Colonic mucosa (tissue), 4 donors: ENCODE results near the gene JAKMIP1. TPM values are rescaled to one million over a fixed set of nuclear protein-coding genes. Genes with fewer than 3 reads are reported as not detected.

Experiments
- DNase-seq: peaks from one replicate; pipeline ENCODE4 v3.0.0-alpha.2; 2020
- H3K27ac ChIP-seq: fragments of 200-600 bp; one replicate; pipeline ENCODE4 v1.8.0; 2021
- H3K27me3 ChIP-seq: fragments of 200-600 bp; one replicate; pipeline ENCODE4 v1.8.0; 2021
- H3K36me3 ChIP-seq: fragments of 200-600 bp; one replicate; pipeline ENCODE4 v1.8.0; 2021
- H3K4me1 ChIP-seq: fragments of 200-600 bp; one replicate; pipeline ENCODE4 v1.8.0; 2021; ENCODE audit warnings: mild to moderate bottlenecking
- H3K4me3 ChIP-seq: fragments of 200-600 bp; one replicate; pipeline ENCODE4 v1.8.0; 2021
- H3K9ac ChIP-seq, 2 donors: one replicate each; pipeline ENCODE4 v1.7.0; 2013; ENCODE audit warnings: control low read depth in 2 of 2, low read depth in 2 of 2, low read length in 2 of 2
- H3K9me3 ChIP-seq: fragments of 200-600 bp; one replicate; pipeline ENCODE4 v1.8.0; 2021
- intact Hi-C: fragments of 100-400 bp; cut with DNase I; formaldehyde crosslinking; loops from one replicate; pipeline ENCODE4 v1.14.1; 2022
- total RNA-seq, 2 donors: library from RNA; stranded (reverse); fragmentation: NEBNext Ultra II Directional in 1 of 2; extraction: Animal tissue kit (Norgen Biotek cat#: 25700) in 1 of 2; gene quantifications; one replicate each; pipeline ENCODE4 v1.2.1, GENCODE V29; 2021
- TF ChIP-seq, protein P1 (sequence below): fragments of 200-600 bp; IDR thresholded peaks from one replicate; pipeline ENCODE4 v1.8.0; 2022; ENCODE audit warnings: antibody characterized with exemption, mild to moderate bottlenecking
- donor health status: healthy.
- donor health status: DM: no; HTN: no; CAD: no.
- donor health status: DM: no; HTN: no; CAD: no.

JAKMIP1 gene
- total RNA-seq, 2 donors from 2014 or later: 0.19 to 0.42 TPM

GRCh38 chr4:6182376-6183280 lies 17.7 kb downstream of the JAKMIP1 start:
- no peaks in the 10 kb centered on the region for H3K9me3 ChIP-seq
- H3K9ac ChIP-seq: no peak overlapping the region
- intact Hi-C loops: no loop called here
- no peak overlapping the region for H3K27ac ChIP-seq
- H3K4me3 ChIP-seq: no peak overlapping the region
- H3K27me3 ChIP-seq: no peaks in the 10 kb centered on the region
- TF ChIP-seq, protein P1, sequence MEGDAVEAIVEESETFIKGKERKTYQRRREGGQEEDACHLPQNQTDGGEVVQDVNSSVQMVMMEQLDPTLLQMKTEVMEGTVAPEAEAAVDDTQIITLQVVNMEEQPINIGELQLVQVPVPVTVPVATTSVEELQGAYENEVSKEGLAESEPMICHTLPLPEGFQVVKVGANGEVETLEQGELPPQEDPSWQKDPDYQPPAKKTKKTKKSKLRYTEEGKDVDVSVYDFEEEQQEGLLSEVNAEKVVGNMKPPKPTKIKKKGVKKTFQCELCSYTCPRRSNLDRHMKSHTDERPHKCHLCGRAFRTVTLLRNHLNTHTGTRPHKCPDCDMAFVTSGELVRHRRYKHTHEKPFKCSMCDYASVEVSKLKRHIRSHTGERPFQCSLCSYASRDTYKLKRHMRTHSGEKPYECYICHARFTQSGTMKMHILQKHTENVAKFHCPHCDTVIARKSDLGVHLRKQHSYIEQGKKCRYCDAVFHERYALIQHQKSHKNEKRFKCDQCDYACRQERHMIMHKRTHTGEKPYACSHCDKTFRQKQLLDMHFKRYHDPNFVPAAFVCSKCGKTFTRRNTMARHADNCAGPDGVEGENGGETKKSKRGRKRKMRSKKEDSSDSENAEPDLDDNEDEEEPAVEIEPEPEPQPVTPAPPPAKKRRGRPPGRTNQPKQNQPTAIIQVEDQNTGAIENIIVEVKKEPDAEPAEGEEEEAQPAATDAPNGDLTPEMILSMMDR: no peak
- DNase-seq: no peak
- H3K36me3 ChIP-seq: no peaks in the 10 kb centered on the region
- H3K4me1 ChIP-seq: no peaks in the 10 kb centered on the region

DNA sequence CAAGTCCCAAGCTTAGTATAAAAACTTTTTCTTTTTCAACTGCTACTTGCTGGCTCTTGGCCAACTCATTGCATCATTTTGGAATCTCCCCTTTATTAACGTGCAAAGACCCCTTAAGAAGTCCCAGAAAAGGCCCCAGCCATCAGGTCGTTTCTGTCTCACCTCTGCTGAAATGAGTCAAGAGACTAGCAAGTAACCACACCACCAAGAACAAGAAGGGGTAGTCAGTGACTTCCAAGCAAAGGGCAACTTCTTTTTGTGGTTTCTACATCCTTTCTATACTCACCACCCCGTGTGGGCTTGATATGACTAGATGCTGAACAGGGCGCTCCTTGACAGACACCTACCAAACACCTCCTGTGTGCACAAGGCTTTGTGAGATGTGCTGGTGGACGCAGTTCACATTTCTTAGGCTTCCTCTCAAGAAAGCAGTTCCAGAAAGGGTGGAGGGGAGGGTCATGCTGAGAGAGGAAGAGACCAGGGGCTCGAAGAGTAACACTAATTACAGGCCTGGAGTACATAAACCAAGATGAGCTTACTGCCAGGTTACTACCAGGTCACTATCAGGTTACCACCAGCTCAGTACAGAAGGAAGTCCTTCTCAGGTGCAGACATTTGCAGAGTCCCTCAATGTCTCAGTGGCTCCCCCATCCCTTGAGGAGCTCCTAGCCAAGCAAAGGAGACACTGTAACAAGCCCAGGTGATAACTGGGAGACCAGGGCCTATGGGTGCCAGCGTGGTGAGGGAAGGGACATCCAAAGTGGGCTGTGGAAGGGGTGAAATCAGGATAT lies 19.3 kb downstream of the JAKMIP1 start:
- Histone ChIP-seq H3K36me3 (no peaks in the 10 kb centered on the region), H3K4me3 (no peak overlapping the region), H3K9ac (no peak overlapping the region), H3K27me3 (no peaks in the 10 kb centered on the region), H3K27ac (no peak overlapping the region), H3K4me1 (no peaks in the 10 kb centered on the region), H3K9me3 (no peaks in the 10 kb centered on the region)
- DNase-seq: no peak
- intact Hi-C loops: no loop called here
- TF ChIP-seq, protein P1: no peak

- DNase-seq: no peak
- H3K9ac ChIP-seq: no peak overlapping the region
- intact Hi-C loops: no loop called here
Observed at GRCh38 chr4:6179362-6179761, 21.0 kb downstream of the JAKMIP1 start.

DNA sequence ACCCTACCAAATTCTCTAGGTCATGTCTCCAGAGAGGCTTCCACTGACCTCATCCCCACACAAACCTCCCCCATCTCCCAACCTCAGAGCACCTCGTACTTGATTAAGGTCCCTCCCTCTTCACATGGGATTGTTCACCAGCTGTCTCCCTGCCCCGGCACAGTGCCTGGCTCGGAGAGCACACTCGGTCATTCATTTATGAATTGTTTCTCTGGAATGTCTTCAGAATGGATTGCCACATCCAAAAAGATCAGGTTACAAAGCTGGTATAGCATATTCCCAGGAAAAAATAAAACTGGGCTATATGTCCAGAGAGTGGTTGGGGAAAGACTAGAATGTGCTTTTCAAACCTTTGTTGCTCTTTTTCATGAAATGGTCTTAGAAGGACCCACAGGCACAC lies 21.6 kb downstream of the JAKMIP1 start:
- no peak for DNase-seq
- Histone ChIP-seq H3K27ac (no peak overlapping the region), H3K4me1 (no peaks in the 10 kb centered on the region), H3K27me3 (no peaks in the 10 kb centered on the region), H3K9me3 (no peaks in the 10 kb centered on the region), H3K9ac (no peak overlapping the region), H3K4me3 (no peak overlapping the region), H3K36me3 (no peaks in the 10 kb centered on the region)
- TF ChIP-seq, protein P1: no peak
- intact Hi-C loops: no loop called here

More at GRCh38 chr4:6179362-6179761, 21.0 kb downstream of the JAKMIP1 start:
- H3K4me1 ChIP-seq: no peaks in the 10 kb centered on the region
- no peaks in the 10 kb centered on the region for H3K9me3 ChIP-seq
- no peaks in the 10 kb centered on the region for H3K27me3 ChIP-seq
- no peaks in the 10 kb centered on the region for H3K36me3 ChIP-seq
- no peak overlapping the region for H3K4me3 ChIP-seq
- TF ChIP-seq, protein P1: no peak
- H3K27ac ChIP-seq: no peak overlapping the region

GRCh38 chr4:6177587-6178197 lies 22.7 kb downstream of the JAKMIP1 start:
- Histone ChIP-seq H3K27me3 (no peaks in the 10 kb centered on the region), H3K4me1 (no peaks in the 10 kb centered on the region), H3K36me3 (no peaks in the 10 kb centered on the region), H3K9me3 (no peaks in the 10 kb centered on the region), H3K27ac (no peak overlapping the region), H3K9ac (no peak overlapping the region), H3K4me3 (no peak overlapping the region)
- TF ChIP-seq, protein P1: no peak
- intact Hi-C loops: no loop called here
- DNase-seq: no peak
